DMS53 treated with DMSO at 0.1 percent for 48 hours (cell line): ENCODE results near the gene TLR8.

Experiments
- DNase-seq: peaks from one replicate; lab custom pipeline; 2025; ENCODE audit not compliant: unreplicated experiment; lab: John Stamatoyannopoulos, UW

TLR8 gene

GRCh38 chrX:12906046-12906761 lies at the start of gene TLR8:
TSS of gene TLR8 (plus strand) at chrX:12906620. CDS start at chrX:12906707, 87 bp downstream.
- no peak for DNase-seq

DNA sequence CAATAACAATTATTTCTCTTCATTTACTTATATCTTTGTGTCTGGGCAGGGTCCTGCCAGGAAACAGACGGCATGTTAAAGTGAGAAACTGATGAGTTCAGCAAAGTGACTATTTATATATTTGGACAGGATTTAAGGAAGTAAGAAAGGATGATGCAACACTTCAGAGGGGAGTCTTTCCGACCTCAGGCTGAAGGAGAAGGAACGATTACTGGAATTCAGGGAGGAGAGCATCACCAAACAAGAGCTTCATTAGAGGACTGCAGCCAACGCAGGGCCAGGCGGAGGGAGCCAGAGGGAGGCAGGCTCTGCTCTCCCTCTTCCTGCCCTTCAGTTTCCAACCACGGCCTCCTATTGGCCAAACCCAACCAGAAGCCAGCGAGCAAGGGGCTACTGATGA lies 41.1 kb upstream of the TLR8 start:
- DNase-seq = no peak

- DNase-seq = no peak
These were observed 39.7 kb upstream of the TLR8 start, which contains the start of gene TLR7 for GRCh38 chrX:12866451-12867377. TSS of gene TLR7 (plus strand) at chrX:12867072. CDS start at chrX:12867579, 507 bp downstream.

DNA sequence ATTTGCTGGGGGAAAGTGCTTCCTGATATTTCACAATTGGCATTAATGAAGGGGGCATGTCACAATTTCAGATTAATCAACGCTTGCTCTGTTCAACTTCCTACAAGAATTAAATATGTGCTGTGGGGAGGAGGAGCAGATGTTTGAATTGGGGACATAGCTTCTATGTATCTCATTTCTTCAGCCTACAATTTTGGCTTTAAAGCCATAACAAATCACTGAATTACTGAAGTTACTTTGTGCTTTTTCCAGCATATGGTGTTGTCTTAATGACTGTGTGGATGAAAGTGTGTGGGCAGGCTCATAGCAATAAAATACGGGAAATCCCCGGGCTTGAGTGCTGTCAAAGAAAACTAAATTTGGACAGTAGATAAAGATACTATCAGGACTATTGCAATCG lies 38.7 kb upstream of the TLR8 start:
- no peak for DNase-seq

DNA sequence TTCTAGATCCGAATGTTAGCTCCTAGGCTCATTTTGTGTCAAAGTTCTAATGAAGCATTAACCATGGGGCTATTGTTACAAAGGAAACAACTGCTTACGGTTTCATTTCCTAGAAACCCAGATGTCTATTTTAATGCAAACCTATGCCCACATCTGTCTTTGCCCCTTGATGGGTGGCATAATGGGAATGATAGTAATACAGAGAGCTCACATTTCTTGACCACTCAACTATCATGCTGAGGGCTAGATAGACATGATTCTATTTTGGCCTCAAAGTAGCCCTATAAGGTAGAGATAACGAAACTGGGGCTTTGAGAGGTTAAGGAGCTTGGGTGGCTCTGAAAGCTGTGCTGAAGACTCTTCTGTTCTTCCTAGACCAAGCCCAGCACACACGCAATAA lies 37.7 kb upstream of the TLR8 start:
- DNase-seq = no peak

GRCh38 chrX:12871257-12871656 lies 35.2 kb upstream of the TLR8 start:
- no peak for DNase-seq

- no peak for DNase-seq
These were observed 33.7 kb upstream of the TLR8 start for GRCh38 chrX:12872741-12873140.

GRCh38 chrX:12874581-12874980 lies 31.8 kb upstream of the TLR8 start:
- DNase-seq = no peak

DNA sequence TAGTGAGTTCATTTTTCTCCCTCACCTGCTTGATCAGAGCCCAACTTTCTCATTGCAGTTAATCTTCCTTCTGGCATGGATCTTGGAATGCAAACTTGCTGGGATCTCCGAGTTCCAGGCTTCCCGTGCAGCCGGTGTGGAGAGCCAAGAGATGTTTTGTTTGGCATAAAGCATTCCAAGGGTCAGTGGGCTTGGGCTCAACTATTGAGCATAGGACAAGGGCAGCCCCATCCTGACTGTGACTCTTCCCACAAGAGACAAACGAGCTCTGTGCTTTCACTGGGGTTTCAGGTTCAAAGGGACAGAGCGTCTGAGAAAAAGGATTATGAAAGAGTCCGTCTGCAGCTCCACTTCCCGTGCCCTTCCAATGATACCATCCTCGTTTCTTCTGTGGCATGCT lies 29.0 kb upstream of the TLR8 start:
- no peak for DNase-seq

DNA sequence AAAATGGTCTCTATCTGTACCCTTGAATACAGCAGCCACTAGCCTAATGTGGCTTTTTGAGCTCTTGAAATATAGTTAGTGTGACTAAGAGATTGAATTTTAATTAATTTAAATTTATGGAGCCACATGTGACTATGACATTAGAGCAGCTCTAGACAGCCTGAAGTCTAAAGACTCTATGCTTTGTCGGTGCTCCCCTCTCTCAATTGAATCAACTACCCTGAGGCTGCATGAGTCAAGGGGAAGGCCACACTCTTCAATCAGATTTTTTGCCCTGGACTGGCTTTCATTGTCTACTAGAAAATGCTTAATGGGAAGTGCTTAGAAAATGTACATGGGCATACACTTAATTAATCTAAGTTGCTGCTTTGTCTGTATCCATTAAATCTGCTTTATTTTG lies 27.9 kb upstream of the TLR8 start:
- DNase-seq = no peak

DNA sequence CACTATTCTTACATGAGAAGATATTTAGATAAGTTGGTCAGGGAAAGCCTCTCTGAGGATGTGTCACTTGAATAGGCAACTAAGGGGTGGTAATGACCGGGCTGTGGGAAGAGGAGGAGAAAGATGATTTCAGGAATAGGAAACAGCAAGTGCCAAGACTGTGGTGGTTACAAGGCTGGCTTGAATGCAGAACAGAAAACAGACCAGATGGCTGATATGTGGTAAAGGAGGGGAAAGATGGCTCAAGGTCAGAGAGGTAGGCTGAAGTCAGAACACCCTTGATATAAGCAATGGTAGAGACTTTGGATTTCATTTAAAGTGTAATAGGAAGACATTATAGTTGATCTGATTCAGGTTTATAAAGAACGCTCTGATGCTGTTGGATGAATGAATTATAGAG lies 24.5 kb upstream of the TLR8 start:
- DNase-seq = no peak

GRCh38 chrX:12885508-12885907 lies 20.9 kb upstream of the TLR8 start:
- no peak for DNase-seq

DNA sequence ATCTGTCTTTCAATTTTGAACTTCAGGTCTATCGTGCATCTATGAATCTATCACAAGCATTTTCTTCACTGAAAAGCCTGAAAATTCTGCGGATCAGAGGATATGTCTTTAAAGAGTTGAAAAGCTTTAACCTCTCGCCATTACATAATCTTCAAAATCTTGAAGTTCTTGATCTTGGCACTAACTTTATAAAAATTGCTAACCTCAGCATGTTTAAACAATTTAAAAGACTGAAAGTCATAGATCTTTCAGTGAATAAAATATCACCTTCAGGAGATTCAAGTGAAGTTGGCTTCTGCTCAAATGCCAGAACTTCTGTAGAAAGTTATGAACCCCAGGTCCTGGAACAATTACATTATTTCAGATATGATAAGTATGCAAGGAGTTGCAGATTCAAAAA lies 19.9 kb upstream of the TLR8 start:
- DNase-seq = no peak

GRCh38 chrX:12887141-12887540 lies 19.3 kb upstream of the TLR8 start:
- no peak for DNase-seq

- DNase-seq = no peak
These were observed 18.7 kb upstream of the TLR8 start for GRCh38 chrX:12887767-12888166.

- DNase-seq = no peak
These were observed 16.0 kb upstream of the TLR8 start for GRCh38 chrX:12890467-12890866.

GRCh38 chrX:12891171-12891570 lies 15.2 kb upstream of the TLR8 start:
- DNase-seq = no peak

DNA sequence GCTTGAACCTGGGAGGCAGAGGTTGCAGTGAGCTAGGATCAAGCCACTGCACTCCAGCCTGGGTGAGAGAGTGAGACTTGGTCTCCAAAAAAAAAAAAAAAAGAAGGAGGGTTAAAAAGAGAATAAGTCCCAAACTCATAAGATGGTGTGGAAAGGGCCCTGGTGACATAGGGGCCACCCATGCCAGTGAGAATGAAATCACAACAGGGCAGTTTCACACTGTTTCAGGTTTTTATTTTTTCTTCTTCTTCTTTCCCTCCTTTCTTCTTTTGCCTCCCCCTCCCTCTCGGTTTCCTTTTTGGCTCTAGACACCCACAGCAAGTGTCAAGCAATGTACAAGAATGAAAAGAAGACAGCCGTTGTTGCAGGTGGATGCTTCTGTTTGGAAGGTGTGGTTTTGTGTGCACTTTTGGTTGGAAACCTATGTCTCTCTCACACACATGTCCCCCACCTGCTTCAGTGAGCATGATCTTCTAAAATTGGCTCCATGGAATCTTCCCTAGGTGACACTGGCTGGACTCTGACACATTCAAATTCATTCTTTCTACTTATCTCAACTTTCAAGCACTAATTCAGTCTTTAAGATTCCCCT lies 14.4 kb upstream of the TLR8 start:
- DNase-seq = no peak

DNA sequence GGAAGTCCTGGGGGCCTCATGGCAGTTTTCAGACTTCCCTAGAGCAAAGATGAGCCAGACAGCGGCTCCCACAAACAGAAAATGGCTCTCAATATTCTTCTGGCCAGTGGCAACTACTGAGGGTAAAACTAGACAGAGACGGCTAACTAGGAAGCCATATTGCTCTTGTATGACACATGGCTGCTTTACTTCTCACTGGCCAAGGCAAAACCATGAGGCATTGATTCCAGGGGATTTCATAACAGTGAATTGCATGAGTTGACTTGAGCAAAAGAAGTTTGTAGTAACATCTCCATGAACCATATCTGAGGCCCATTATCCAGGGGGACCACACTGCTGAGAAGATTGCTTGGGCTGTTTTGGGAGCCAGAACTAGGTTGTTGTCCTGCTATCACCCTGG lies 13.7 kb upstream of the TLR8 start:
- no peak for DNase-seq

GRCh38 chrX:12894074-12895030 lies 12.1 kb upstream of the TLR8 start:
- peak; percentile 0 for DNase-seq

DNA sequence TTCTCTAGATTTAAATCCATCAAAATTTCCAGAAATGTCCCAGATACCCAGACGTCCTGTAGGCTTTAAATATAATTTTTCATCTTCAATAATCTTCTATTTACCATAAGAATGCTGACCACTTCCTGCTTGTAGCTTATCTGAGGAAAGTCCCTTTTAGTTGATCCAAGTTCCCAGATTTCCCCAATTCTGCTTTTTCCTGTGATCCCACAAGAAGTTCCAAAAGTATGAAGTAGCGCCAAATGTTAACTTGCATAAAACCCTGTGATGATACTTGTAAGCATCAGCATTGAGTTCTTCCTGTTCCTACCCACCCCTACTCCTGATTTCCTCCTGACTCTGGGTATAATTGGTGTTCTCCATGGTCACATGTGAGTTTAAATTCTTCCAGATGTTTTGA lies 10.6 kb upstream of the TLR8 start:
- no peak for DNase-seq
